HepG2 (cell line): Measurements from ENCODE around the gene IER2. TPM values are rescaled to one million over a fixed set of nuclear protein-coding genes. Genes with fewer than 3 reads are reported as not detected.

ENCODE experiments used
- ATF7 ChIP-seq, 2 experiments: fragments of 450-650 bp in 1 of 2; sonication (generic) in 1 of 2; formaldehyde crosslinking in 1 of 2; IDR thresholded peaks; 2 replicates each; pipeline versions ENCODE4 v1.4.0 to v1.6.1; 2016 to 2020; ENCODE audit warnings: antibody characterized with exemption in 1 of 2, mild to moderate bottlenecking in 1 of 2, missing genetic modification reagents in 1 of 2
- CEBPB ChIP-seq: IDR thresholded peaks from 2 replicates; pipeline ENCODE4 v1.6.1; 2011; ENCODE audit warnings: low read depth, low read length, improper control_type of control experiment, borderline replicate concordance
- DPF2 ChIP-seq: sonication (generic); formaldehyde crosslinking; IDR thresholded peaks from 2 replicates; pipeline ENCODE4 v1.4.0; 2020; ENCODE audit warnings: mild to moderate bottlenecking, low read depth, missing genetic modification reagents, borderline replicate concordance
- GFI1 ChIP-seq: sonication (generic); formaldehyde crosslinking; IDR thresholded peaks from 2 replicates; pipeline ENCODE4 v1.5.0; 2020; ENCODE audit warnings: missing genetic modification reagents, mild to moderate bottlenecking, borderline replicate concordance
- KDM1A ChIP-seq: IDR thresholded peaks from 2 replicates; pipeline ENCODE4 v1.6.1; 2016; ENCODE audit warnings: missing compliant biosample characterization
- MAFF ChIP-seq: IDR thresholded peaks from 2 replicates; pipeline ENCODE4 v1.6.1; 2011; ENCODE audit warnings: low read depth, low read length, improper control_type of control experiment
- PHF21A ChIP-seq: sonication (generic); formaldehyde crosslinking; IDR thresholded peaks from 2 replicates; pipeline ENCODE4 v1.5.0; 2020; ENCODE audit warnings: mild to moderate bottlenecking, missing genetic modification reagents
- RCOR2 ChIP-seq: IDR thresholded peaks from 2 replicates; pipeline ENCODE4 v1.6.1; 2016; ENCODE audit warnings: missing biosample characterization, missing genetic modification reagents
- REPIN1 ChIP-seq: sonication (generic); formaldehyde crosslinking; IDR thresholded peaks from 2 replicates; pipeline ENCODE4 v1.8.0; 2022; ENCODE audit warnings: missing genetic modification reagents, low read depth, mild to moderate bottlenecking, borderline replicate concordance
- SNAPC4 ChIP-seq: sonication (generic); formaldehyde crosslinking; IDR thresholded peaks from 2 replicates; pipeline ENCODE4 v1.4.0; 2020; ENCODE audit warnings: mild to moderate bottlenecking, missing genetic modification reagents
- TEAD2 ChIP-seq: sonication (generic); formaldehyde crosslinking; IDR thresholded peaks from 2 replicates; pipeline ENCODE4 v1.9.0; 2021; ENCODE audit warnings: missing genetic modification reagents
- ZFX ChIP-seq: sonication (generic); formaldehyde crosslinking; IDR thresholded peaks from 2 replicates; pipeline ENCODE4 v1.4.0; 2020; ENCODE audit warnings: mild to moderate bottlenecking, low read depth, missing genetic modification reagents, moderate library complexity
- polyA plus RNA-seq, 8 experiments: library from polyadenylated mRNA; depleted of rRNA in 3 of 8; stranded (reverse) in 7 of 8; unstranded in 1 of 8; fragments of >200 nt; fragmentation: Illumina TruSeq in 4 of 8; extraction: Trizol in 4 of 8; gene quantifications; 2 replicates each; pipeline versions ENCODE4 v1.2.1 to v1.2.3, GENCODE V29; 2011 to 2016; ENCODE audit warnings: low read depth in 4 of 8, missing spikeins in 1 of 8, mixed read lengths in 1 of 8; ENCODE audit not compliant: insufficient read depth in 1 of 8
- total RNA-seq, 5 experiments: library from RNA; depleted of rRNA; stranded (reverse); fragments of >200 nt; fragmentation: Illumina TruSeq; extraction: Trizol; gene quantifications; 2 replicates each; pipeline ENCODE4 v1.2.3, GENCODE V29; 2016; ENCODE audit warnings: low read depth in 1 of 5
- TF ChIP-seq, protein P1 (sequence below): sonication (generic); formaldehyde crosslinking; IDR thresholded peaks from 2 replicates; pipeline ENCODE4 v1.4.0; 2020; ENCODE audit warnings: missing genetic modification reagents, mild to moderate bottlenecking, borderline replicate concordance
- TF ChIP-seq, protein P2 (sequence below): sonication (generic); formaldehyde crosslinking; IDR thresholded peaks from 2 replicates; pipeline ENCODE4 v1.8.1; 2023; ENCODE audit warnings: mild to moderate bottlenecking, missing genetic modification reagents
- TF ChIP-seq, protein P3 (sequence below): IDR thresholded peaks from 2 replicates; pipeline ENCODE4 v1.6.1; 2018; ENCODE audit warnings: missing genetic modification reagents, mild to moderate bottlenecking, missing compliant biosample characterization

The IER2 gene
- total and polyA plus RNA-seq, 2 of the 13 experiments (the other 11 are each of a cell fraction or from before 2014, with no cell fraction given), result 10.1 to 14.3 TPM

DNA sequence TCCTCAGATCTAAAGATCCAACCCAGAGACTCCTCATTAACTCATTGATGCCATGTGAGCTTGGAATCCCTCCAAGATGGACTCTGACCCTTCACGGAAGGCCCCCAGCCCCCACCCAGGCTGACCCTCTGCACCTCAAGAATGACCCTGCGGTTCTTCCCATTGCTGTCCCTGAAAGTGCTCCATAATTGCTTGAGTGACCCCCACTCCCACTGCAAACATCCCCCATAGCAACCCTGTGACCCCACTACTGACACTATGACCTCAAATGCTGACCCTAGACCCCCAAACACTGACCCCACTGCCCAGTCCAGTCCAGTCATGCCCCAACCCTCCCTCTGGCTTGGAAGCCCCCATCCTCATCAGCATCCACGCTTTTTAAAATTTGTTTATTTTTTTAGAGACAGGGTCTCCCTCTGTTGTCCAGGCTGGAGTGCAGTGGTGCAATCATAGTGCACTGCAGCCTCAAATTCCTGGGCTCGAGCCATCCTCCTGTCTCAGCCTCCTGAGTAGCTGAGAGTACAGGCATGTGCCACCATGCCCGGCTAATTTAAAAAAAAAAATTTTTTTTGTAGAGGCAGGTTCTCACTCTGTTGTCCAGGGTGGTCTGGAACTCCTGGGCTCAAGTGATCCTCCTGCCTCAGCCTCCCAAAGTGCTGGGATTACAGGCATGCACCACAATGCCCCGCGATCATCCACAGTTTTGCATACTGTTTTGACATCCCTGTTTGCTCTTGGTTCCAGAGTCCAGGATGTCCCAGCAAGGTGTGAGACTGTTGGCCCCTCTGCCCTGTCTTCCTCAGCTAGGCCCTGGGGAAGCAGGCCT is 48.4 kb upstream of the IER2 start (continued):
- TF ChIP-seq, protein P1, sequence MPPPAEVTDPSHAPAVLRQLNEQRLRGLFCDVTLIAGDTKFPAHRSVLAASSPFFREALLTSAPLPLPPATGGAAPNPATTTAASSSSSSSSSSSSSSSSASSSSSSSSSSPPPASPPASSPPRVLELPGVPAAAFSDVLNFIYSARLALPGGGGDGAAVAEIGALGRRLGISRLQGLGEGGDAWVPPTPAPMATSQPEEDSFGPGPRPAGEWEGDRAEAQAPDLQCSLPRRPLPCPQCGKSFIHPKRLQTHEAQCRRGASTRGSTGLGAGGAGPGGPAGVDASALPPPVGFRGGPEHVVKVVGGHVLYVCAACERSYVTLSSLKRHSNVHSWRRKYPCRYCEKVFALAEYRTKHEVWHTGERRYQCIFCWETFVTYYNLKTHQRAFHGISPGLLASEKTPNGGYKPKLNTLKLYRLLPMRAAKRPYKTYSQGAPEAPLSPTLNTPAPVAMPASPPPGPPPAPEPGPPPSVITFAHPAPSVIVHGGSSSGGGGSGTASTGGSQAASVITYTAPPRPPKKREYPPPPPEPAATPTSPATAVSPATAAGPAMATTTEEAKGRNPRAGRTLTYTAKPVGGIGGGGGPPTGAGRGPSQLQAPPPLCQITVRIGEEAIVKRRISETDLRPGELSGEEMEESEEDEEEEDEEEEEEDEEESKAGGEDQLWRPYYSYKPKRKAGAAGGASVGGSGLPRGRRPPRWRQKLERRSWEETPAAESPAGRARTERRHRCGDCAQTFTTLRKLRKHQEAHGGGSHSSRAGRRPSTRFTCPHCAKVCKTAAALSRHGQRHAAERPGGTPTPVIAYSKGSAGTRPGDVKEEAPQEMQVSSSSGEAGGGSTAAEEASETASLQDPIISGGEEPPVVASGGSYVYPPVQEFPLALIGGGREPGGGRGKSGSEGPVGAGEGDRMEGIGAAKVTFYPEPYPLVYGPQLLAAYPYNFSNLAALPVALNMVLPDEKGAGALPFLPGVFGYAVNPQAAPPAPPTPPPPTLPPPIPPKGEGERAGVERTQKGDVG (CRISPR knock-in tag), result 0 out of 2 replicates have a peak, but pooled peaks have one; percentile 17
- peak; percentile 99 for TF ChIP-seq SNAPC4
- peak; percentile 45; the same call in 1 of the 2 replicates for TF ChIP-seq CEBPB
- TF ChIP-seq PHF21A (CRISPR knock-in tag), result peak; percentile 79; the same call in 1 of the 2 replicates
- no peak for TF ChIP-seq ATF7 (IDR thresholded peaks at IDR 0.05)
- TF ChIP-seq ATF7 (CRISPR knock-in tag; IDR thresholded peaks at IDR 0.05), result no peak
- 0 out of 2 replicates have a peak, but pooled peaks have one; percentile 44 for TF ChIP-seq GFI1 (CRISPR knock-in tag)
- TF ChIP-seq RCOR2 (CRISPR knock-in tag), result peak; percentile 32; the same call in 1 of the 2 replicates
- peak; percentile 89 for TF ChIP-seq ZFX (CRISPR knock-in tag)
- TF ChIP-seq REPIN1 (CRISPR knock-in tag), result no peak
- 0 out of 2 replicates have a peak, but pooled peaks have one; percentile 30 for TF ChIP-seq DPF2
- TF ChIP-seq, protein P2, sequence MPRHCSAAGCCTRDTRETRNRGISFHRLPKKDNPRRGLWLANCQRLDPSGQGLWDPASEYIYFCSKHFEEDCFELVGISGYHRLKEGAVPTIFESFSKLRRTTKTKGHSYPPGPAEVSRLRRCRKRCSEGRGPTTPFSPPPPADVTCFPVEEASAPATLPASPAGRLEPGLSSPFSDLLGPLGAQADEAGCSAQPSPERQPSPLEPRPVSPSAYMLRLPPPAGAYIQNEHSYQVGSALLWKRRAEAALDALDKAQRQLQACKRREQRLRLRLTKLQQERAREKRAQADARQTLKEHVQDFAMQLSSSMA (CRISPR knock-in tag), result 0 out of 2 replicates have a peak, but pooled peaks have one; percentile 29
- no peak for TF ChIP-seq MAFF
- TF ChIP-seq, protein P3, sequence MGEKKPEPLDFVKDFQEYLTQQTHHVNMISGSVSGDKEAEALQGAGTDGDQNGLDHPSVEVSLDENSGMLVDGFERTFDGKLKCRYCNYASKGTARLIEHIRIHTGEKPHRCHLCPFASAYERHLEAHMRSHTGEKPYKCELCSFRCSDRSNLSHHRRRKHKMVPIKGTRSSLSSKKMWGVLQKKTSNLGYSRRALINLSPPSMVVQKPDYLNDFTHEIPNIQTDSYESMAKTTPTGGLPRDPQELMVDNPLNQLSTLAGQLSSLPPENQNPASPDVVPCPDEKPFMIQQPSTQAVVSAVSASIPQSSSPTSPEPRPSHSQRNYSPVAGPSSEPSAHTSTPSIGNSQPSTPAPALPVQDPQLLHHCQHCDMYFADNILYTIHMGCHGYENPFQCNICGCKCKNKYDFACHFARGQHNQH (CRISPR knock-in tag), result peak; percentile 9
- TF ChIP-seq KDM1A (CRISPR knock-in tag), result peak; percentile 60; the same call in 1 of the 2 replicates
- TF ChIP-seq TEAD2 (CRISPR knock-in tag), result no peak
